Activated naive CD8-positive, alpha-beta T cell treated with anti-CD3 and anti-CD28 coated beads, Interleukin-2, amount 50 U/mL, for 16 hours (primary cell): Measurements from ENCODE around the gene NPY5R.

ENCODE experiments used
- DNase-seq: peaks from one replicate; pipeline ENCODE4 v3.0.0-alpha.2; 2020; ENCODE audit warnings: low read depth, low spot score

NPY5R gene

GRCh38 chr4:163384926-163385325 lies 41.2 kb downstream of the NPY5R start:
- DNase-seq = no peak

- DNase-seq = no peak
Observed at GRCh38 chr4:163385466-163385865, 41.8 kb downstream of the NPY5R start.

GRCh38 chr4:163391756-163392155 lies 48.1 kb downstream of the NPY5R start:
- no peak for DNase-seq

GRCh38 chr4:163392328-163392727 lies 48.6 kb downstream of the NPY5R start:
- DNase-seq = no peak

GRCh38 chr4:163393471-163393870 lies 49.8 kb downstream of the NPY5R start:
- no peak for DNase-seq

GRCh38 chr4:163395055-163395454 lies 51.4 kb downstream of the NPY5R start:
- DNase-seq = no peak

- DNase-seq = no peak
Observed at GRCh38 chr4:163395758-163396157, 52.1 kb downstream of the NPY5R start.

GRCh38 chr4:163398238-163398637 lies 54.5 kb downstream of the NPY5R start:
- DNase-seq = no peak

- DNase-seq = no peak
Observed at GRCh38 chr4:163400911-163401310, 57.2 kb downstream of the NPY5R start.
